ENCODE data around the gene HNRNPA2B1.
"Not testable (repeated sequence)": the region's sequence is repeated elsewhere in the genome, so short reads cannot be mapped to it uniquely, and the experiment has no call there.

The HNRNPA2B1 gene

DNA sequence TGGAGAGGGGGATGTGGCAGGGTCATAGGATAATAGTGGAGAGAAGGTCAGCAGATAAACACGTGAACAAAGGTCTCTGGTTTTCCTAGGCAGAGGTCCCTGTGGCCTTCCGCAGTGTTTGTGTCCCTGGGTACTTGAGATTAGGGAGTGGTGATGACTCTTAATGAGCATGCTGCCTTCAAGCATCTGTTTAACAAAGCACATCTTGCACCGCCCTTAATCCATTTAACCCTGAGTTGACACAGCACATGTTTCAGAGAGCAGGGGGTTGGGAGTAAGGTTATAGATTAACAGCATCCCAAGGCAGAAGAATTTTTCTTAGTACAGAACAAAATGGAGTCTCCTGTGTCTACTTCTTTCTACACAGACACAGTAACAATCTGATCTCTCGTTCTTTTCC, 24.6 kb downstream of the HNRNPA2B1 start:
- H3K27me3 ChIP-seq (ENCODE audit: insufficient read depth, low read length); H3K4me1 ChIP-seq (ENCODE audit: insufficient read depth, low read length); H3K9me3 ChIP-seq (ENCODE audit: low read length); H2AFZ ChIP-seq (ENCODE audit: low read depth, low read length); H3K36me3 ChIP-seq (ENCODE audit: insufficient read depth, low read length); H3K4me3 ChIP-seq (ENCODE audit: low read length): not testable (repeated sequence)

DNA sequence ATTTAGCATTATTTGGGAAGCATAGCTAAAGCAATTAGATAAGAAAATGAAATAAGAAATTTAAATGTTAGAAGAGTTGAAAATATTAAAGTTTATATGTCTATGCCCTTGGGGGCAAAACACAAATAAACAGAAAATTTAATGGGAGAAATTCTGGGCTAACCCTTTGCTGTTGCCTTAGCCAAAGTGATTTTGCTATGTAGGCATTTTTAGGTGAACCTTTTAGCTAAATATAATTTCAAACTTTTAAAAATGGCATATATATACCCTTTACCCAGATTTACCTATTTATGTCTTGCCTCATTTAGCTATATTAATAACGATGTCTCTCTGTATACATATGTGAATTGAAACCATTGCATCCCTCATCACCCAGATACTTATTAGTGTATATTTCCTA, 28.5 kb downstream of the HNRNPA2B1 start:
- Histone ChIP-seq H3K27me3 (ENCODE audit: insufficient read depth, low read length) (no peaks in the 10 kb centered on the region), H3K4me3 (ENCODE audit: low read length) (no peak overlapping the region), H3K36me3 (ENCODE audit: insufficient read depth, low read length) (no peaks in the 10 kb centered on the region), H3K9me3 (ENCODE audit: low read length) (no peaks in the 10 kb centered on the region), H2AFZ (ENCODE audit: low read depth, low read length) (no peak overlapping the region), H3K4me1 (ENCODE audit: insufficient read depth, low read length) (no peaks in the 10 kb centered on the region)

DNA sequence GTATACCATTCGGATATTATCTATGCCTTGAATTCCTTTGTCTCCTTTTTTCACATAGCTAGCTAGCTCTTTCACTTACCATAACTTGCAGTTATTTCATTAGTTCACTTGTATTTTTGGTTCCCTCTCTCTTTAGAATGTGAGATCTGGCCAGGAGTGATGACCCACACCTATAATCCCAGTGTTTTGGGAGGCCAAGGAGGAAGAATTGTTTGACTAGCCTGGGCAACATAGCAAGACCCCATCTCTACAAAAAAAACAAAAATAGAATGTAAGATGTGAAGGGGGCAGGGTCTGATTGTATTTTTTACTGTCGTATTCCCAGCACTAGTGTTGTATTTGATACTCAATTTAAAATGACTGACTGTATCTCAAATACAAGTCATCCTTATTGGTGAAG, 28.9 kb downstream of the HNRNPA2B1 start:
- no peak overlapping the region for H2AFZ ChIP-seq (ENCODE audit: low read depth, low read length)
- no peaks in the 10 kb centered on the region for H3K36me3 ChIP-seq (ENCODE audit: insufficient read depth, low read length)
- H3K9me3 ChIP-seq (ENCODE audit: low read length), result no peaks in the 10 kb centered on the region
- no peak overlapping the region for H3K4me3 ChIP-seq (ENCODE audit: low read length)
- no peaks in the 10 kb centered on the region for H3K27me3 ChIP-seq (ENCODE audit: insufficient read depth, low read length)
- no peaks in the 10 kb centered on the region for H3K4me1 ChIP-seq (ENCODE audit: insufficient read depth, low read length)

GRCh38 chr7:26170663-26171062, 29.9 kb downstream of the HNRNPA2B1 start:
- H2AFZ ChIP-seq (ENCODE audit: low read depth, low read length), result no peak overlapping the region
- H3K9me3 ChIP-seq (ENCODE audit: low read length), result no peaks in the 10 kb centered on the region
- H3K4me3 ChIP-seq (ENCODE audit: low read length), result no peak overlapping the region
- H3K27me3 ChIP-seq (ENCODE audit: insufficient read depth, low read length), result no peaks in the 10 kb centered on the region
- no peaks in the 10 kb centered on the region for H3K36me3 ChIP-seq (ENCODE audit: insufficient read depth, low read length)
- no peaks in the 10 kb centered on the region for H3K4me1 ChIP-seq (ENCODE audit: insufficient read depth, low read length)

DNA sequence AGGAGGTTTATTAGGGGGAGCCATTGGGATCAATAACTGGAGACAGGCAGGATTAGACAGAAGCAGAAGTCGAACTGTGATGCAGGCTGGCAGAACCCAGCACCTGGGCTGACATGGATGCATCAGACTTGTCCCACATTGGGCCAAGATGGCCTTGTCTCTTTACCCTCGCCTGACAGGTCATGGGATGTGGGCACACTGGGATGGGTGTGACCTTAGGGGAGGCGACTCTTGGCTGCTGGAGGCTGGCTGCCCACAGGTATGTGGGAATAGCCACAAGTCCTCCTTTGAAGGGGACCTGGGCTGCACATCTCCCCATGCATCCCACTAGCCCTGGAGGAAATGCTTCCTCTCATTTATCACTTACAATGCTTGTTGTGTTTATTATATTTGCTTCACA, 31.3 kb downstream of the HNRNPA2B1 start:
- H3K27me3 ChIP-seq (ENCODE audit: insufficient read depth, low read length), result no peaks in the 10 kb centered on the region
- H3K9me3 ChIP-seq (ENCODE audit: low read length), result no peaks in the 10 kb centered on the region
- H2AFZ ChIP-seq (ENCODE audit: low read depth, low read length), result no peak overlapping the region
- H3K4me3 ChIP-seq (ENCODE audit: low read length), result no peak overlapping the region
- no peaks in the 10 kb centered on the region for H3K4me1 ChIP-seq (ENCODE audit: insufficient read depth, low read length)
- H3K36me3 ChIP-seq (ENCODE audit: insufficient read depth, low read length), result no peaks in the 10 kb centered on the region

GRCh38 chr7:26168458-26169023, 32.0 kb downstream of the HNRNPA2B1 start:
- no peaks in the 10 kb centered on the region for H3K36me3 ChIP-seq (ENCODE audit: insufficient read depth, low read length)
- no peaks in the 10 kb centered on the region for H3K27me3 ChIP-seq (ENCODE audit: insufficient read depth, low read length)
- no peak overlapping the region for H2AFZ ChIP-seq (ENCODE audit: low read depth, low read length)
- no peaks in the 10 kb centered on the region for H3K4me1 ChIP-seq (ENCODE audit: insufficient read depth, low read length)
- no peak overlapping the region for H3K4me3 ChIP-seq (ENCODE audit: low read length)
- H3K9me3 ChIP-seq (ENCODE audit: low read length), result no peaks in the 10 kb centered on the region

GRCh38 chr7:26167303-26167934, 33.1 kb downstream of the HNRNPA2B1 start:
- no peaks in the 10 kb centered on the region for H3K36me3 ChIP-seq (ENCODE audit: insufficient read depth, low read length)
- no peak overlapping the region for H3K4me3 ChIP-seq (ENCODE audit: low read length)
- no peak overlapping the region for H2AFZ ChIP-seq (ENCODE audit: low read depth, low read length)
- H3K9me3 ChIP-seq (ENCODE audit: low read length), result no peaks in the 10 kb centered on the region
- no peaks in the 10 kb centered on the region for H3K4me1 ChIP-seq (ENCODE audit: insufficient read depth, low read length)
- H3K27me3 ChIP-seq (ENCODE audit: insufficient read depth, low read length), result no peaks in the 10 kb centered on the region

DNA sequence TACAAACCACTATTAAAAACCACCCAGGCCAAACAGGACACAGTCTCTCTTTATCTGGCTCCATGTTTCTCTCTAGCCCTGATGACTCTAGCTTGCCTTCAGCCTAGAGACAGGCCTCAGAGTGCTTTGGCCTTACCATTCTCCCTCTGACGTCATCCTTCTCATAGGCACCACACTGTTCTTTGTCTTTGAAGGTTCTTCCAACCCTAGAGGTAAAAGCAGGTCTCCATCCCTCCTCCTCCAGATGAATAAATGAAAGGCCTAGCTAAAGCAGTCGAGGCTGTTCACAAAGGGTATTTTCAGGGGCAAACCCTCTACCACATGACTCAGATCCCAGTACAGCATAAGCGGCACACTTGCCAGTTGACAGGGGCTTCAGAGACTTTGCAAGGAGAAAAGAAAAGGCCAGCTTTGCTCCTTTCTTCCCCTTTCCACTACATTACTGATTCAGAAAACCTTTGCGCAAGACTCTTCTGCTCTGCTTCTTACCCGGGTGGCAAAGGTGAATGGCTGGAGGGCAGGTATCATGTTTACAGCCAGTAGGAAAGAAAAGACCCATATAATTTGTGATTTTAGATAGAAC, 33.8 kb downstream of the HNRNPA2B1 start:
- no peak overlapping the region for H2AFZ ChIP-seq (ENCODE audit: low read depth, low read length)
- H3K4me1 ChIP-seq (ENCODE audit: insufficient read depth, low read length), result no peaks in the 10 kb centered on the region
- H3K9me3 ChIP-seq (ENCODE audit: low read length), result no peaks in the 10 kb centered on the region
- H3K4me3 ChIP-seq (ENCODE audit: low read length), result no peak overlapping the region
- no peaks in the 10 kb centered on the region for H3K36me3 ChIP-seq (ENCODE audit: insufficient read depth, low read length)
- no peaks in the 10 kb centered on the region for H3K27me3 ChIP-seq (ENCODE audit: insufficient read depth, low read length)

DNA sequence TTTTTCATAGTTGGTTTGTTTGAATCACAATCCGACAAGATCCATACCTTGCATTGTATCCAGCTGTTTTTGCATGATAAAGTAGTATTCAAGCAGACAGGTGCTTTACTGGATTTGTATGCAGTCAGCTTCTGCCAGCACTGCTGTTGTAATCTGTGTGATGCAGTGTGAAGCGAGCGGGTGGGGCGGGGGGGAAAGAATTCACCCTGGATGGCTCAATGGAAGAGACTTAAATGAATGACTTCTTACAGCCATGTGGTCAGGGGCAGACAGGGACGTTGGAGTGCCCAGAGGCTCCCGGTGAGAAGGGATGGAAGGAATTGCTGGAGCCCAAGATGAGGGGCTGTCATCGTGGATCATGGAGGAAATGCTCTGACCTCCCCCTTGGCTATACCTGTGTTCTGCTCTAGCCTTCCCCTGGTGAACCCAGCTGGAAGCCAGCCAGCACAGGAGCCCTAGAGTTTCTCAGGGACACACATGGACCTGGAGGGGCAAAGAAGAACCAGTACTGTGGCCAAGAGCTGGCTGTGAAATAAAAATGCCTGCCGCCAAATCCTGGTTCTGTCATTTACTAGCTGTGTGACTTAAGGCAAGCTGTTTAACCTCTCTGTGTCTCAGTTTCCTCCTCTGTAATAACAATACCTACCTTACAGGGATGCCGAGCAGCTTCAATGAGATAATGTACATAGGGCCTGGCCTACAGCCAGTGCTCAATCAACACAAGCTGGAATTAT, 34.4 kb downstream of the HNRNPA2B1 start:
- Histone ChIP-seq H3K36me3 (ENCODE audit: insufficient read depth, low read length) (no peaks in the 10 kb centered on the region), H3K4me3 (ENCODE audit: low read length) (no peak overlapping the region), H3K27me3 (ENCODE audit: insufficient read depth, low read length) (no peaks in the 10 kb centered on the region), H2AFZ (ENCODE audit: low read depth, low read length) (no peak overlapping the region), H3K4me1 (ENCODE audit: insufficient read depth, low read length) (no peaks in the 10 kb centered on the region), H3K9me3 (ENCODE audit: low read length) (peaks cover 1% of the 10 kb centered on the region)

GRCh38 chr7:26163804-26164203, 36.7 kb downstream of the HNRNPA2B1 start:
- H3K4me1 ChIP-seq (ENCODE audit: insufficient read depth, low read length); H3K36me3 ChIP-seq (ENCODE audit: insufficient read depth, low read length); H3K27me3 ChIP-seq (ENCODE audit: insufficient read depth, low read length); H2AFZ ChIP-seq (ENCODE audit: low read depth, low read length); H3K4me3 ChIP-seq (ENCODE audit: low read length); H3K9me3 ChIP-seq (ENCODE audit: low read length): not testable (repeated sequence)

DNA sequence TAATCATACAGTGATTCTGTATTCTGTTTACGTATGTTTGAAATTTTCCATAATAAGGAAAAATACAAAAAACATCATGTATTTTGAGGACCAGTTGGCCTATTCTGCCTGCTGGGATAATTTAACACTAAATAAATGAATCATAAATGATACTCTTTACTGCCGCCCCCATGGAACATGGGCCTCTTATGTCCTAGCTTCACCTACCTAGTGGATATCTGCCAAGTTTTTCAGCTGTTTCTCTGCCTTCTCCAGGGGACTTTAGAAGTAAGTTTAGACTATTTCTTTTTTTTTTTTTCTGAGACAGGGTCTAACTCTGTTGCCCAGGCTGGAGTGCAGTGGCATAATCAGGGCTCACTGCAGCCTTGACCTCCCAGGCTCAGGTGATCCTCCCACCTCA, 38.1 kb downstream of the HNRNPA2B1 start:
- no peak overlapping the region for H3K4me3 ChIP-seq (ENCODE audit: low read length)
- no peaks in the 10 kb centered on the region for H3K36me3 ChIP-seq (ENCODE audit: insufficient read depth, low read length)
- no peaks in the 10 kb centered on the region for H3K27me3 ChIP-seq (ENCODE audit: insufficient read depth, low read length)
- H3K9me3 ChIP-seq (ENCODE audit: low read length), result peaks cover 1% of the 10 kb centered on the region
- H3K4me1 ChIP-seq (ENCODE audit: insufficient read depth, low read length), result peaks cover 8% of the 10 kb centered on the region
- H2AFZ ChIP-seq (ENCODE audit: low read depth, low read length), result no peak overlapping the region

DNA sequence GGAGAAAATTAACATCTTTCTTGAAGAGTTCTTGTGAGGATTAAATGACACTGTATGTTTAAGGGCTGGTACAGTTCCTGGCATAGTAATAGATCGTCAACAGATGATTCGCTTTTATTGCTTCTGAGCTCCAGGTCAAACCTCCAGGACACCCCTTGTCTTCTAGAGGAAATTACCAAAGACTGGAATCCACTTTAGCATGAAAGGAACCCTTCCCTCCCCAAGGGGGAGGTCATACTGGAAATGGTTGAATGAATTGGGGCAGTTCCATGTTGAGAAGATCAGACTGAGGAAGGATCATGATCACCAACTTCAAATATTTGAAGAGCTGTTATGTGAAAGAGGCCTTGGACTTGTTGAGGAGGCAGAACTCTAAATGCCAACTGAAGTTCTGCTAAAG, 39.6 kb downstream of the HNRNPA2B1 start:
- Histone ChIP-seq H3K27me3 (ENCODE audit: insufficient read depth, low read length) (no peaks in the 10 kb centered on the region), H3K36me3 (ENCODE audit: insufficient read depth, low read length) (no peaks in the 10 kb centered on the region), H3K9me3 (ENCODE audit: low read length) (peaks cover 1% of the 10 kb centered on the region), H3K4me1 (ENCODE audit: insufficient read depth, low read length) (peaks cover 8% of the 10 kb centered on the region), H2AFZ (ENCODE audit: low read depth, low read length) (no peak overlapping the region), H3K4me3 (ENCODE audit: low read length) (no peak overlapping the region)

DNA sequence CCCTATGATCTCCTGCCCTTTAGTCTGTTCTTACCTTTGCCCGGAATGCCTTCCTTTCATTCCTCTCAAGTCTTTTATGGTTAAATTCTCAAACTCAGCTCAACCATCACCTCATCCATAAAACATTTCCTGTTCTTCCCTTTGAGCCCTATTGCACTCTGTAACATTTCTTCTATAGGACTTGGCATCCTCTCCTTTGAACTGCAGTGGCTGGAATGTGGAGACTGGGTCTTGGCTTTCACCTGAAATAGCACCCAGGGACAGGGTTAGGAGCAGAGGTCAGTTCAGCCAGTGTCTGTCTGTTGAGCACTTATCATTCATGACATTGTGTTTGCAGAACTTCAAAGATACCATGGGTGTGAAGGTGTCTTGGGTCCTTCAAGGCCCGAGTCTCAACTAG, 41.3 kb downstream of the HNRNPA2B1 start:
- Histone ChIP-seq H3K4me3 (ENCODE audit: low read length) (no peak overlapping the region), H3K4me1 (ENCODE audit: insufficient read depth, low read length) (peaks cover 8% of the 10 kb centered on the region), H3K36me3 (ENCODE audit: insufficient read depth, low read length) (no peaks in the 10 kb centered on the region), H3K27me3 (ENCODE audit: insufficient read depth, low read length) (peaks cover 7% of the 10 kb centered on the region), H2AFZ (ENCODE audit: low read depth, low read length) (no peak overlapping the region), H3K9me3 (ENCODE audit: low read length) (peaks cover 5% of the 10 kb centered on the region)
